ENCODE results near the gene SNRK. TPM values are rescaled to one million over a fixed set of nuclear protein-coding genes. Genes with fewer than 3 reads are reported as not detected.

Gene SNRK
- total RNA-seq, 1 experiment from 2014 or later, result 25.4 TPM

DNA sequence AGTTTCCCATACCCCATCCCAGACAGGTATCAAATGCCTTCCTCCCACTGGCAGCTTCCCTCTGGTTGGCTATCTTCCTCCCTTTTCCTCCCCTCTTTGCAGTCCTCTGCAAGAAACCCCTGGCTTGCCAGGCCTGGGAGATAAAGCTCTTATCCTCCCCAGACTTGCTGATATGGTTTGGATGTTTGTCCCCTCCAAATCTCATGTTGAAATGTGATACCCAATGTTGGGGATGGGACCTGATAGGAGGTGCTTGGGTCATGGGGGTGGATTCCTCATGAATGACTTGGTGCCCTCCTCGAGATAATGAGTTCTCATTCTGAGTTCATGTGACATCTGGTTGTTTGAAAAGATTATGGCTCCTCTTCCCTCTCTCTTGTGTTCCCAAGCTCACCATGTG, 32.2 kb upstream of the SNRK start:
- Mint-ChIP-seq H3K4me1 (ENCODE audit: low read depth, unreplicated experiment) (no peaks in the 10 kb centered on the region), H3K36me3 (ENCODE audit: insufficient read depth, unreplicated experiment) (no peaks in the 10 kb centered on the region), H3K27me3 (ENCODE audit: insufficient read depth, unreplicated experiment) (peaks cover 11% of the 10 kb centered on the region), H3K4me3 (ENCODE audit: unreplicated experiment) (no peak overlapping the region), H3K9me3 (ENCODE audit: unreplicated experiment) (no peaks in the 10 kb centered on the region), H3K27ac (ENCODE audit: unreplicated experiment) (no peak overlapping the region)
- no peaks in the 10 kb centered on the region for H3K4me1 ChIP-seq
- H3K4me3 ChIP-seq (ENCODE audit: low read depth, low read length), result no peak overlapping the region
- ChIA-PET POLR2A (no interaction called here), CTCF (no interaction called here)
- H3K9me3 ChIP-seq, result no peaks in the 10 kb centered on the region
- intact Hi-C loops (cut with micrococcal nuclease; ENCODE audit: unreplicated experiment), result no loop called here
- TF ChIP-seq, protein P1, sequence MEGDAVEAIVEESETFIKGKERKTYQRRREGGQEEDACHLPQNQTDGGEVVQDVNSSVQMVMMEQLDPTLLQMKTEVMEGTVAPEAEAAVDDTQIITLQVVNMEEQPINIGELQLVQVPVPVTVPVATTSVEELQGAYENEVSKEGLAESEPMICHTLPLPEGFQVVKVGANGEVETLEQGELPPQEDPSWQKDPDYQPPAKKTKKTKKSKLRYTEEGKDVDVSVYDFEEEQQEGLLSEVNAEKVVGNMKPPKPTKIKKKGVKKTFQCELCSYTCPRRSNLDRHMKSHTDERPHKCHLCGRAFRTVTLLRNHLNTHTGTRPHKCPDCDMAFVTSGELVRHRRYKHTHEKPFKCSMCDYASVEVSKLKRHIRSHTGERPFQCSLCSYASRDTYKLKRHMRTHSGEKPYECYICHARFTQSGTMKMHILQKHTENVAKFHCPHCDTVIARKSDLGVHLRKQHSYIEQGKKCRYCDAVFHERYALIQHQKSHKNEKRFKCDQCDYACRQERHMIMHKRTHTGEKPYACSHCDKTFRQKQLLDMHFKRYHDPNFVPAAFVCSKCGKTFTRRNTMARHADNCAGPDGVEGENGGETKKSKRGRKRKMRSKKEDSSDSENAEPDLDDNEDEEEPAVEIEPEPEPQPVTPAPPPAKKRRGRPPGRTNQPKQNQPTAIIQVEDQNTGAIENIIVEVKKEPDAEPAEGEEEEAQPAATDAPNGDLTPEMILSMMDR (IDR thresholded peaks at IDR 0.05; ENCODE audit: insufficient read depth in 1 of 2, low read depth in 1 of 2, low read length in 1 of 2, severe bottlenecking in 1 of 2, unreplicated experiment in 1 of 2), result no peak
- DNase-seq, result no peak
- H3K36me3 ChIP-seq (ENCODE audit: control insufficient read depth, insufficient read depth, low read length), result no peaks in the 10 kb centered on the region
- no TSS peak for BruUV-seq (replicated peaks)
- H3K27me3 ChIP-seq (replicated peaks; ENCODE audit: control insufficient read depth, insufficient read depth, low read length), result no peaks in the 10 kb centered on the region

DNA sequence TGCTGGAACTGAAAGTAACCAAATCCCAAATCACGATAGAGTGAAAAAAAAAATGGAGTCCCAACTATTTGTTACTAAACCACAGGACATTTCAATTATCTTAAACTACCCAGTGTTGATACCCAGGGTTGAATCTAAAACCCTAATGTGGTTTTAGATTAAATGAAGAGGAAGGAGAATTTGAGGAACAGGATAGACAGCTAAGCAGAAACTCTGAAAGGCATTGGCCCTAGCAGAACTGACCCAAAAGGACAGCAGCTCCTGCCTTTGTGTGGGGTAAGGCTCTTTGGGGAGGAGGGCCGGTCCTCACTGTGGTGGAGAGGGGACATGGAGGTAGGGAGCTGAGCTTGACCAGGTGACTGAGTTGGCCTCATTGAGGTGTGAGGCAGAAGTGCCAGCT, 30.7 kb upstream of the SNRK start:
- Histone ChIP-seq H3K4me3 (ENCODE audit: low read depth, low read length) (no peak overlapping the region), H3K36me3 (ENCODE audit: control insufficient read depth, insufficient read depth, low read length) (no peaks in the 10 kb centered on the region), H3K4me1 (no peaks in the 10 kb centered on the region), H3K27me3 (replicated peaks; ENCODE audit: control insufficient read depth, insufficient read depth, low read length) (no peaks in the 10 kb centered on the region), H3K9me3 (no peaks in the 10 kb centered on the region)
- no peaks in the 10 kb centered on the region for H3K9me3 Mint-ChIP-seq (ENCODE audit: unreplicated experiment)
- ChIA-PET POLR2A (no interaction called here), CTCF (no interaction called here)
- no peaks in the 10 kb centered on the region for H3K4me1 Mint-ChIP-seq (ENCODE audit: low read depth, unreplicated experiment)
- no peaks in the 10 kb centered on the region for H3K36me3 Mint-ChIP-seq (ENCODE audit: insufficient read depth, unreplicated experiment)
- no TSS peak for BruUV-seq (replicated peaks)
- no peak overlapping the region for H3K4me3 Mint-ChIP-seq (ENCODE audit: unreplicated experiment)
- DNase-seq, result no peak
- intact Hi-C loops (cut with micrococcal nuclease; ENCODE audit: unreplicated experiment), result no loop called here
- H3K27ac Mint-ChIP-seq (ENCODE audit: unreplicated experiment), result no peak overlapping the region
- H3K27me3 Mint-ChIP-seq (ENCODE audit: insufficient read depth, unreplicated experiment), result peaks cover 10% of the 10 kb centered on the region
- TF ChIP-seq, protein P1 (IDR thresholded peaks at IDR 0.05; ENCODE audit: insufficient read depth in 1 of 2, low read depth in 1 of 2, low read length in 1 of 2, severe bottlenecking in 1 of 2, unreplicated experiment in 1 of 2), result no peak

DNA sequence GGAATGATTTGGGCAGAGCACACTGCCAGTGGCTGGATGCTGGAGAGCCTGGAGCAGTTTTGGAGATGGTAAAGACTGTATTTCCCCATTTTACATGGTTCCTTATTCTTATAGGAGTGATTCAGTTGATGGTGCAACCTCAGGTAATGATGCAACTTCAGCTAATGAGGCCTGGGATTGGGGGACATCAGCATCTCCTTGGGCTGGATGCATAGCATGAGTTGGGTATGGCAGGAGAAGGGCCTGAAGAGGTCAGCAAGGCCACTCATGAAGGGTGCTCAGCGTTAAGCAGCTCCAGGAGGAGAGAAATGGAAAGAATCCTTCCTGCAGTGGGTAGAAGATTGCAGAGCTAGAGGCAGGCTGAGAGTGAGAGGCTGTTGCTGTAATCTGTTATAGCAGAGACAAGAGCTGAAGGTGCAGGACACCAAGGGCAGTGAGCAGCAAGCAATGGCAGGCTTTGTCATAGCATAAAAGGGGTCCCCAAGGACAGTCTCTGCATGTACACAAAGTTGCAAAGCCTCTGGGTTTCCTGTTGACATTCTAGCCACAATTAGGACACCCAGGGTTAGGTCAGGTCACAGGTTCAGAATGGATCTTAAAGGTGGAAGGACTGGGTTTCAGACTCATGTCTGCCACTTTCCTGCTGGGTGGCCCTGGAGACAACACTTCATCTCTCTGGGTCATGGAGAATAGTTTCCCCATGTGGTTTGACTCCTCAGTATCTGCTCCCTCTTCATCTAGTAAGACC, 29.5 kb upstream of the SNRK start:
- Mint-ChIP-seq H3K27me3 (ENCODE audit: insufficient read depth, unreplicated experiment) (peaks cover 6% of the 10 kb centered on the region), H3K27ac (ENCODE audit: unreplicated experiment) (no peak overlapping the region), H3K4me3 (ENCODE audit: unreplicated experiment) (no peak overlapping the region), H3K4me1 (ENCODE audit: low read depth, unreplicated experiment) (no peaks in the 10 kb centered on the region), H3K36me3 (ENCODE audit: insufficient read depth, unreplicated experiment) (no peaks in the 10 kb centered on the region), H3K9me3 (ENCODE audit: unreplicated experiment) (no peaks in the 10 kb centered on the region)
- no peaks in the 10 kb centered on the region for H3K4me1 ChIP-seq
- TF ChIP-seq, protein P1 (IDR thresholded peaks at IDR 0.05; ENCODE audit: insufficient read depth in 1 of 2, low read depth in 1 of 2, low read length in 1 of 2, severe bottlenecking in 1 of 2, unreplicated experiment in 1 of 2), result no peak
- H3K36me3 ChIP-seq (ENCODE audit: control insufficient read depth, insufficient read depth, low read length), result no peaks in the 10 kb centered on the region
- no TSS peak for BruUV-seq (replicated peaks)
- DNase-seq, result no peak
- H3K4me3 ChIP-seq (ENCODE audit: low read depth, low read length), result no peak overlapping the region
- ChIA-PET POLR2A (no interaction called here), CTCF (no interaction called here)
- no peaks in the 10 kb centered on the region for H3K9me3 ChIP-seq
- intact Hi-C loops (cut with micrococcal nuclease; ENCODE audit: unreplicated experiment), result no loop called here
- H3K27me3 ChIP-seq (replicated peaks; ENCODE audit: control insufficient read depth, insufficient read depth, low read length), result no peaks in the 10 kb centered on the region

All from Caco-2 (cell line).